Measurements from ENCODE around the gene TJP2. TPM values are rescaled to one million over a fixed set of nuclear protein-coding genes. Genes with fewer than 3 reads are reported as not detected.

TJP2 gene
- total and polyA plus RNA-seq, 2 donors (not counting 3 experiments of a cell fraction or from before 2014, with no cell fraction given) = 83.0 to 168 TPM

DNA sequence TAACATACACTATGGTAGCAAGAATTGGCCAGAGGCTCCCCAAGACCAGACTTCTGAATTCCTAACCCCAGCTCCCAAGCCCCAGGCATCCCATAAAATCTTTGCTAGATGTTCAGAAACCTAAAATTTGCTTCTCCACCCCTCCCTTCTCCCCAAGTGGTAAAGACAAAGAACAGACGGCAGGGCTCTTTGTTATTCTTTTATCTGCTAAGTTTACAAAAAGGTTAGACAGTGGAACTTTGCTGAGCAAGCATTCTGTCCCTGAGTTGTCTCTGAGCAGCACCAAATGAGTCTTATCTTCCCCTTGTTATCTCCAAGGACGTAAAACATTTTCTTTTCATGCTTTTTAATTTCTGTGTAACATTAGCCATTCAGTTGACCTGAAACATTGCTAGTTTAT is 30.2 kb downstream of the TJP2 start:
- intact Hi-C loops (cut with micrococcal nuclease) (no loop called here), dilution Hi-C loops (cut with MboI; ENCODE audit: extremely low pct_ligation_motif_present, low sequenced_read_pairs) (loop anchor here (10.0 kb wide), 1 partner anchor 50 kb away; no protein-coding TSS in a partner anchor)
- H2AFZ ChIP-seq (ENCODE audit: low read depth, low read length) = no peak overlapping the region
- no peak overlapping the region for H3K4me2 ChIP-seq (ENCODE audit: insufficient read depth, low read length)
- no peak overlapping the region for H3K9ac ChIP-seq (replicated peaks; ENCODE audit: extremely low read depth, insufficient read depth, low read length)
- no peak overlapping the region for H3K4me3 ChIP-seq (replicated peaks in 1 of 3; ENCODE audit: insufficient read depth in 1 of 3, low read depth in 1 of 3, low read length in 3 of 3)
- BruUV-seq (replicated peaks) = no TSS peak
- no peak overlapping the region for H3K27ac ChIP-seq (ENCODE audit: insufficient read depth, low read depth, low read length)
- no peak for TF ChIP-seq EZH2 (IDR thresholded peaks at IDR 0.05; ENCODE audit: borderline replicate concordance, low read depth, low read length, severe bottlenecking)
- no peak for TF ChIP-seq MYC (IDR thresholded peaks at IDR 0.05; ENCODE audit: low read depth, low read length)
- no peak for TF ChIP-seq JUN (IDR thresholded peaks at IDR 0.05; ENCODE audit: borderline replicate concordance, insufficient read depth, insufficient read length, low read depth)
- TF ChIP-seq POLR2A (IDR thresholded peaks at IDR 0.05; ENCODE audit: low read depth, low read length) = no peak
- TF ChIP-seq GATA2 (IDR thresholded peaks at IDR 0.05; ENCODE audit: insufficient read depth, insufficient read length, low read depth, low read length) = no peak
- no peak for TF ChIP-seq POLR2AphosphoS5 (IDR thresholded peaks at IDR 0.05; ENCODE audit: insufficient read depth, low read depth, low read length)
- TF ChIP-seq, protein P1, sequence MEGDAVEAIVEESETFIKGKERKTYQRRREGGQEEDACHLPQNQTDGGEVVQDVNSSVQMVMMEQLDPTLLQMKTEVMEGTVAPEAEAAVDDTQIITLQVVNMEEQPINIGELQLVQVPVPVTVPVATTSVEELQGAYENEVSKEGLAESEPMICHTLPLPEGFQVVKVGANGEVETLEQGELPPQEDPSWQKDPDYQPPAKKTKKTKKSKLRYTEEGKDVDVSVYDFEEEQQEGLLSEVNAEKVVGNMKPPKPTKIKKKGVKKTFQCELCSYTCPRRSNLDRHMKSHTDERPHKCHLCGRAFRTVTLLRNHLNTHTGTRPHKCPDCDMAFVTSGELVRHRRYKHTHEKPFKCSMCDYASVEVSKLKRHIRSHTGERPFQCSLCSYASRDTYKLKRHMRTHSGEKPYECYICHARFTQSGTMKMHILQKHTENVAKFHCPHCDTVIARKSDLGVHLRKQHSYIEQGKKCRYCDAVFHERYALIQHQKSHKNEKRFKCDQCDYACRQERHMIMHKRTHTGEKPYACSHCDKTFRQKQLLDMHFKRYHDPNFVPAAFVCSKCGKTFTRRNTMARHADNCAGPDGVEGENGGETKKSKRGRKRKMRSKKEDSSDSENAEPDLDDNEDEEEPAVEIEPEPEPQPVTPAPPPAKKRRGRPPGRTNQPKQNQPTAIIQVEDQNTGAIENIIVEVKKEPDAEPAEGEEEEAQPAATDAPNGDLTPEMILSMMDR (IDR thresholded peaks at IDR 0.05; ENCODE audit: extremely low read depth in 1 of 2, insufficient read depth in 1 of 2, low read depth in 1 of 2, low read length in 2 of 2) = no peak
- TF ChIP-seq, protein P2, sequence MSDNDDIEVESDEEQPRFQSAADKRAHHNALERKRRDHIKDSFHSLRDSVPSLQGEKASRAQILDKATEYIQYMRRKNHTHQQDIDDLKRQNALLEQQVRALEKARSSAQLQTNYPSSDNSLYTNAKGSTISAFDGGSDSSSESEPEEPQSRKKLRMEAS (IDR thresholded peaks at IDR 0.05; ENCODE audit: insufficient read depth, insufficient read length) = no peak
- no peak for TF ChIP-seq FOS (IDR thresholded peaks at IDR 0.05; ENCODE audit: borderline replicate concordance, insufficient read depth, low read length)
- CTCF ChIA-PET = interaction anchor here (1.4 kb wide), 2 partner anchors 11 to 19 kb away, joined by 6 to 8 read pairs; no protein-coding TSS in a partner anchor
- no peaks in the 10 kb centered on the region for H3K4me1 ChIP-seq (ENCODE audit: control insufficient read depth, extremely low read depth, insufficient read depth, low read length)
- no peak for DNase-seq (ENCODE audit: low read depth, low spot score)
- FAIRE-seq = no peak
- POLR2A ChIA-PET = no interaction called here
- H3K9me1 ChIP-seq (replicated peaks; ENCODE audit: control insufficient read depth, extremely low read depth, insufficient read depth, low read length) = no peaks in the 10 kb centered on the region
- H3K27me3 ChIP-seq (ENCODE audit: control insufficient read depth in 2 of 2, insufficient read depth in 2 of 2, low read length in 2 of 2) = no peaks in the 10 kb centered on the region
- H3K9me3 ChIP-seq (replicated peaks; ENCODE audit: control insufficient read depth, insufficient read depth, low read length) = no peaks in the 10 kb centered on the region
- H4K20me1 ChIP-seq (replicated peaks; ENCODE audit: control insufficient read depth, extremely low read depth, insufficient read depth, low read length) = no peaks in the 10 kb centered on the region
- peaks cover 93% of the 10 kb centered on the region for H3K79me2 ChIP-seq (ENCODE audit: control insufficient read depth, insufficient read depth, low read length)
- H3K36me3 ChIP-seq (ENCODE audit: control insufficient read depth in 2 of 2, extremely low read depth in 1 of 2, insufficient read depth in 2 of 2, low read length in 2 of 2) = no peaks in the 10 kb centered on the region

Data from endothelial cell of umbilical vein (primary cell).